ENCODE measurements around the gene UNC13C.
"Not testable (repeated sequence)": the region's sequence is repeated elsewhere in the genome, so short reads cannot be mapped to it uniquely, and the experiment has no call there.

UNC13C gene

GRCh38 chr15:54312528-54312927 lies 334.3 kb downstream of the UNC13C start:
- DNase-seq, result no peak

DNA sequence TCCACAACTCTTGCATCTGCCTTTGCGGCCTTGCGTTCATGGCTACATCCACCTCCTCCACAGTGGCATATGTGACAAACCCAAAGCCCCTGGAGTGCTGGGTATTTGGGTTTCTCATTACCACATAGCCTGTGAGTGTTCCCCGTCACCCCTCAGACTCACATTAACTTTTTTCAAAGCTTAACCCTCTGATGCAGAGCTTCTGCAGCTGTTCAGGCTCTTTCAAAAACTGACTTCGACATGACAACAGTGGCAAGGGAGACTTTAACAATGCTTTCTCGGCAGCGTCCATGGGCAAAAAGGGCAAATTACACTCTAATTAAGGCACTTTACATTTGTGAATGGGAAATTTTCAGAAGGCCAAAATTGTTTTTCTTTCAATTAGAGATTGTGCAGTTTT lies 343.2 kb downstream of the UNC13C start:
- DNase-seq, result no peak

- no peak for DNase-seq
These were observed 344.1 kb downstream of the UNC13C start for GRCh38 chr15:54322341-54322740.

DNA sequence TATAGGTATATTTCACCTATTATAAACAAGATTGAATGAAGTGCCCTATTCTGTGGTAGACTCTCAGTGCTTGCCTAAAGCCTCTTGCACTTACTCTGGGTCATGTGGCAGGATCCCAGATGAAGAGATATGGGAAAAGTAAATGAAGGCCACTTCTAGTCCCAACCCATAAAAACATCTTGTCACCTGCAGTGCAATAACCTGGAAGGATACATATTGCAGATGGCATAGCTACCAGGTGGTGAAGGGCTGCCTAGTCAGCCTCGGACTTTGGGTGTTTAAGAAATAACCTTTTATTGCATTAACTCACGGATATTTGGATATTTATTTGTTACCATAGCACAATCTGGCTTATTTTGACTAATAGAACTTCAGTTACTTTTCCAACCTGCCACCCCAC lies 367.1 kb downstream of the UNC13C start:
- DNase-seq, result no peak

DNA sequence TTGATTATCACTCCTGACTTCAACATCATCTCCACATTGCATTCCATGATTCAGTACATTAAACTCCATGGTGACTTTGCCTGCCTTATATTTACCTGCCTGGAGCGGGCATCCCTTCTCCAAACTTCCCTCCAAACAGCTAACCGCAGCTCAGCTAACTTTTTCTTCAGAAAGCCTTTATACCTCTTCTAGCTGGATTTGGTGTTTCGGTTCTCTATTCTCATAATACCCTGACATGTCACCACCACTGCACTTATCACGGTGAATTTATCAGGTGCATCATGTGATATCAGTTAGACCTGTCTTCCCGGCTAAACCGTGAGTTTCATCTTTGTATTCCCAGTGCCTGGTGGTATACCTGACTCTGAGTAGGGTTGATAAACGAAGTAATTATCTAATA lies 367.6 kb downstream of the UNC13C start:
- no peak for DNase-seq

DNA sequence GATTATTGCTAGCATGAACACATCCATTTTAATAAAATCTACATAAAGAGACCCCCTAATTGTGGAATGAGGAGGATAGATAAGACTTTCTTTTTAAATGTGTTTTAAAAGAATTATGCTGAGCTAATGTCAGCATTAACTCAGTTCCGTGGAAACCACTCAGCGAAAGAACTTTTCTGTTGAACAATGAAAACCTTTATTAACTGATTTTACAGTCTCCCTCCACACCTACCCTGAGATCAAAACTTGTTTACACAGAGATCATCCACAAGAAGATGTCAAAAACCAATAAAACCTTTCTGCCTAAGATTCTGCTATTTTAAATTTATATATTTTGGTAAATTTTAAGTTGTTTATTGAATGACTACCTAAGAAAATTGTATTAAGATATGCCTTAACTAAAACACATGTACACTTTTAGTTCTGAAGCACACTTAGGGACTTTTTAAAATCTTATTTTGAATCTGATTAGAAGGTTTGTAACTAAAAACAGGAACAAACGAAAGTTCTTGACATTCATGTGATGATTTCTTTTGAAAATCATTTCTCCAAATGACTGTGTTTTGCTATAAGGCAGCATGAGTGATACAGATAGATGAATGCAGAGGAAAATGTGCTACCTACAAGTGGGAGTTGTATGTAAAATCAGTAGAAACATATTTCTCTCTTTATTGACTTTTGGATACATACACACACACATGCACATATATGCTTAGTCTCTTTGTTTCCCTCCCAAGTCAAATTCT lies 369.0 kb downstream of the UNC13C start:
- DNase-seq, result no peak

GRCh38 chr15:54353726-54354125 lies 375.5 kb downstream of the UNC13C start:
- no peak for DNase-seq

DNA sequence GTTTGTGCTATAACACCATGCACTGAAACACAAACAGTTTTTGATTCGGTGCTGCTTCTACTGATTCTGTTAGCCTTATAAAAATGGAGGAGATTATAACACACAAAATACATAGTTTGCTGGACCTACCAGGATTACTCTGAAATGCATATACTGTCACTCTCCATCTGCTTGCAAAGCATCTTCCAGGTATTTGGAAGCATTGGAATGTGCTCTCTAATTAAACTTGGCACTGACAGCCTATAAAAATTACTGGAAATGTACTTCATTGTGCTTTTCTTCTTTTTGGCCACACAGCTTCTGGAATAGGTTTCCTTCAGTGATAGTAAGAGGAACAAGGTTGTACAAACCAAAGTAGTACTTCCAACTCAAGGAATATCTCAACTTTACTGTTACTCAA lies 376.1 kb downstream of the UNC13C start:
- DNase-seq, result no peak

GRCh38 chr15:54364961-54365360 lies 386.7 kb downstream of the UNC13C start:
- DNase-seq, result no peak

DNA sequence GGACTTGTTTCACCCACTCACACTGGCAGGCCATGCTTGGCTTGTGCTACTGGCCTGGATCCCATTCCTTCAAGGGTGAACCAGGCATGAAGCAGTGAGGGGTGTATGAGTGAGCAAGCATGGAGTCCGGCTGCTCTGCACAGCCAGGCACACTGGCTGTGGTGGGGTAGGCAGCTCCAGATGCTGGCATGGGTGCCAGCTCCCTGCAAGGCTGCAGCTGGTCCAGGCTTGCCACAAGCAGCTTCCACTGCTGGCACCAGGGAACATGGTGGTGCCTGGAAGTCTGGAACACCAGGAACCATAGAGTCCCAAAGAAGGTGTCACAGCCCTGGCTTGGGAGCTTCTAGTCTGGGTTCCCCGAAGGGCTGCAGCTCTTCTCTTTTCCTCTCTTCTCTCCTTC lies 395.1 kb downstream of the UNC13C start:
- DNase-seq, result no peak

GRCh38 chr15:54374184-54374952 lies 396.1 kb downstream of the UNC13C start:
- DNase-seq, result peak; percentile 78 to 92

- DNase-seq, result no peak
These were observed 409.6 kb downstream of the UNC13C start for GRCh38 chr15:54387799-54388198.

- no peak for DNase-seq
These were observed 410.5 kb downstream of the UNC13C start for GRCh38 chr15:54388746-54389145.

DNA sequence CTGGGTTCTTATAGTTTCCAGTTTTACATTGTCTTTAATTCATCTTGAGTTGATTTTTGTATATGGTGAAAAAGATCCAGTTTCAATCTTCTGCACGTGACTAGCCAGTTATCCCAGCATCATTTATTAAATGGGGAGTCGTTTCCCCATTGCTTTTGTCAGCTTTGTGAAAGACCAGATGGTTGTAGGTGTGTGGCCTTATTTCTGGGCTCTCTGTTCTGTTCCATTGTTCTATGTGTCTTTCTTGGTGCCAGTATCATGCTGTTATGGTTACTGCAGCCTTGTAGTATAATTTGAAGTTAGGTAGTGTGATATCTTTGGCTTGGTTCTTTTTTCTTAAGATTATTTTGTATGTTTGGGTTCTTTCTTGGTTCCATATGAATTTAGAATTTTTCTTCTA lies 432.2 kb downstream of the UNC13C start:
- no peak for DNase-seq

DNA sequence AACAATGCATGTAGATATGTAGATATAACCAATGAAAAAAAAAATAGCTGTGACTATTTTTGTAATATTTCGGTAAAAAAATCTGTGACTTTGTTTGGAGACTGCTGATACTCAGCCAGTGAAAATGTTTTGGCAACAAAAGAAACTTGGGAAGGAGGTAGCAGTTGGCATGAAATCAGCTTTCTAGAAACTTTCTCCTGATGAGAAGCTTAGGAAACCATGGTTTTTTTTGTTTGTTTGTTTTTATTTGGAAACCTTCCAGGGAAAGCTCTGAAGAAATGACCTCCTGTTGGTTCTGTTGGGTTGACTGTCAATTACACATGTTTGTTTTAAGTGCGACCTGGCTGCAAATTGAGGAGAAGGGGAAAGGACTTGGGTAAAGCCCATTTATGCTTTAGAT lies 445.9 kb downstream of the UNC13C start:
- no peak for DNase-seq

- DNase-seq, result no peak
These were observed 450.4 kb downstream of the UNC13C start for GRCh38 chr15:54428596-54428995.

DNA sequence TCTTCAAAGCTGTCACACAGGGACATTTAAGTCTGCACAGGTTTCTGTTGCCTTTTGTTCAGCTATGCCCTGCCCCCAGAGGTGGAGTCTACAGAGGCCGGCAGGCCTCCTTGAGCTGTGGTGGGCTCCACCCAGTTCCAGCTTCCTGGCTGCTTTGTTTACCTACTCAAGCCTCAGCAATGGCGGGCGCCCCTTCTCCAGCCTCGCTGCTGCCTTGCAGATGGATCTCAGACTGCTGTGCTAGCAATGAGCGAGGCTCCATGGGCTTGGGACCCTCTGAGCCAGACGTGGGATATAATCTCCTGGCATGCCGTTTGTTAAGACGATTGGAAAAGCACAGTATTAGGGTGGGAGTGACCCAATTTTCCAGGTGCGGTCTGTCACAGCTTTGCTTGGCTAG lies 472.0 kb downstream of the UNC13C start:
- DNase-seq, result not testable (repeated sequence)

DNA sequence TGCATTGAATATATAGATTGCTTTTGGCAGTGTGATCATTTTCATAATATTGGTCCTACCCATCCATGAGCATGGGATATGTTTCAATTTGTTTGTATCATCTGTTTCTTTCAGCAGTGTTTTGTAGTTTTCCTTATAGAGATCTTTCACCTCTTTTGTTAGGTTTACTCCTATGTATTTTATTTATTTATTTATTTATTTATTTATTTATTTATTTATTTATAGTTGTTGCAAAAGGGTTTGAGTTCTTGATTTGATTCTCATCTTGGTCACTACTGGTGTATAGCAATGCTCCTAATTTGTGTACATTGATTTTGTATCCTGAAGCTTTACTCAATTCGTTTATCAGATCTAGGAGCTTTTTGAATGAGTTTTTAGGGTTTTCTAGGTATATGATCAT lies 478.2 kb downstream of the UNC13C start:
- no peak for DNase-seq

DNA sequence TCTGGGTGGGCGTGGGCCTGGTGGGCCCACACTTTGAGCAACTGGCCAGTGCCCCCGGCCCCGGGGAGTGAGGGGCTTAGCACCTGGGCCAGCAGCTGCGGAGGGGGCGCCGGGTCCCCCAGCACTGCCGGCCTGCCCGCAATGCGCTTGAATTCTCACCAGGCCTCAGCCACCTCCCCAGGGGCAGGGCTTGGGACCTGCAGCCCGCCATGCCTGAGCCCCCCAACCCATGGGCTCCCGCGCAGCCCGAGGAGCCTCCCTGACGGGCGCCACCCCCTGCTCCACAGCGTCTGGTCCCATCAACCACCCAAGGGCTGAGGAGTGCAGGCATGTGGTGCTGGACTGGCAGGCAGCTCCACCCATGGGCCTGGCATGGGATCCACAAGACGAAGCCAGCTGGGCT lies 484.3 kb downstream of the UNC13C start:
- DNase-seq, result no peak

DNA sequence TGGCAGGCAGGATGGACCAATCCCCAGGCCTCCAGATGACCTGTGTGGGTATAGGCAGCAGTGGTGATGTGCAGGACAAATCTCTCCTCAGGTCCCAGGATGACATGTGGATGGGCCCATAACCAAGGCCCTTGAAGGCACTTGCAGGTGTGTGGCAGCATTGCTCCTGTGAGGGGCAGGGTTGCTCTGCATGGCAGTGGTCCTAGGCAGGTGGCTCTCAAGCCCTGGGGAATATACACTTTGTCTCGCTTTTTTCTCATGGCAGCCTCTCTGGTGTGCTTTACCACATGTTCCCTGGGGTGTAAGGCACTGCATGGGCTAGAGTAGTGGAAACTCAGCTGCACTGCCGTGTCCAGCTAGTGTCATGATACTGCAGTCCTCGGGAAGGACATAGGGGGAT lies 503.6 kb downstream of the UNC13C start:
- peak; percentile 4 to 39 for DNase-seq

DNA sequence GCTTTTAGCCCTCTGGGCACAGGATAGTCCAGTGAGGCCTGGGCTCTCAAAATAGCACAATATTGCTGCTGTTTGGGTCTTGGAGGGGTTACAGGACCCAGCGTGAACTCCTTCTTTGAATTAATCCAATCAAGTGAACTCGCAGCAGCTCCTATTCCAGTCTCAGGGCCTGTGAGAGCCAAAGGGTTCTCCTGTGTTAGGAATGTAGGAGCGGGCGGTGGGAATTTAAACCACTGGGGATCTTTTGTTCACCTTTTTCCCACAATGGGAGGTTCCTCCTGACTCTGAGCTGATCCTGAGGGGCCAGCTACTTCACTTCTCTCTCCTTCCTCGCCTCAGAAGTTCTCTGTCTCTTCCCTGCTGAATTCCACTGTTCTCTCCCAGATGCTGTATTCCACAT lies 504.0 kb downstream of the UNC13C start:
- DNase-seq, result no peak

DNA sequence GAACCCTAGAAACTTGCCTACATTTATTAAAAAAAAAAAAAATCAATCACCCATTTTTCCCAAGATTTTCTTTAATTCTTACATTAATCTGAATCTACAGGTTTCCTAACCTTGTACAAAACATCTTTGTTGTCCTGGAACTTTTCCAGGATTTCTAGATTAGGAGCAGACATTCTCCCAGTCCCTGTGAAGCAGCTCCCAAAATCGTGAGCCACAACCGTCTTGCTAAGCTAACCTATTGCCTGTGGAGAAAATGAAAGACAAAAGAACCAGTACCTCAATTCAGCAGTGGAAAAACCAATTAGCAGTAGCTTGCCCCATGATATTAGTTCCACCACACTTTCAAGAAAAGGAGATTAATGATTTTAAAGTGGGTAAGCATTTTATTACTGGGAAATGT lies 522.1 kb downstream of the UNC13C start:
- no peak for DNase-seq

DNA sequence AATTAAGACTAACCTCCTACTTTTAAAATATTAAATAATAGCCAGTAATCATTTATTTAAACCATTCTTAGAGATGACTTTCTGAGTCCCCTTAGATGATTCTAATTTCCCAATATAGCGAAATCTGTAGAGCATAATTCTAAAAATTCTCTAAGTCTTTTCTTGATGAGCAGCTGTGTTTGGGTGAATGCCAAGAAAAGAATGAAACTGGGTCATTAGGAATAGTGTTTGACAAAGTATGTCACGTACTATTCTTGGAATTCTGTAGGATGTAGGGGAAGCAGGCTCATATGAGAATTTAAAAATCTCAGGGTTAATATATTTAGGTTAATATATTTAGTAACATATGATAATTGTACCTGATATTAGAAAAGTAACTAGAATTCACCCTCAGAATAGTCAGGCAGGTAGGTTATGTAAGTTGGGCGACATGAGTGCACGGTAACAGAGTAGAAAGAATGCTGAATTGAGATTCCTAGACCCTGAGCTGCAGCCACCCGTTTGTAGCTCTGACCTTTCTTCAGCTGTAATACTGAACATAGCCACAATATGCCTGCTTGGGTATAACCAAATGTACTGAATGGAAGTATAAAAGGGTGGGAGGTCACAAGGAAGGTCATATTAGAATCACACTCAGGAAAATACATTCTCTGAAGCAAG lies 524.3 kb downstream of the UNC13C start:
- no peak for DNase-seq

DNA sequence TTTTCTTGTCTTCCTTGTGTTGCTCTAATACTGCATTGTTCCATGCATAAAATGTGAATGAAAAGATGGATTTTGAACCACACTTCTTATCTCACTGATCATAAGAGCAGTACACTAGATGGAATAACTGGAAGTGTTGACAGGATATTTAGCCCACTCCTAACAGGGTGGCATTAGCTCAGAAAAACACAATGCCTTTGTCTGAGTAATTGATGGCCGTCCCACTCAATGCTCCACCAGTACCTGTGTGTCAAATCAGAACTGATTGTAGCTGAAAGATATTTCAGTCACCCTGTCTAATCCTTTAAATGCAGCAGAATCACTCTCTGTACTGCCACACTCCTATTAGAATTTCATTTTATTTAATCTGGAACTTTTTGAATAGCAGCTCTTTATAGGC lies 526.5 kb downstream of the UNC13C start:
- no peak for DNase-seq
